ENCODE results near the gene TMEM238L.

DNA sequence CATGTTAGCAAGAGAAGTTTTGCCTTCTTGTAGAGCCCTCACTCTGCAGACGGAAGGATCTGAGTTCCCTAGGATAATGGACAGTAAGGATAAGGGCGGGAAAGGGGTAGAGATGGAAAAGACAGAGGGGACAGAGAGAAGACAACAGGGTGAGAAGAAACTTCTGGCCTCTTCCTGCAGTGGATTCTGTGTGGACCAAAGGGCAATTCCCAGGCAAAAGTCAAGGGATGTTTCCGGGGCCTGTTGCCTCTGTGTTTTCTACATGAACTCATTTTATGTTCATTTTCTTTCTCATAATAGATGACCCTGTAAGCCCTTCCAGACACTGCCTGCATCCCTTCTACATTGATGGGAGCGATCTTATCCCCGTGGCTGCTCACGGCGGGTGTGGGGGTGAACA is 647 bp upstream of the TMEM238L start:
- TF ChIP-seq, protein P1, sequence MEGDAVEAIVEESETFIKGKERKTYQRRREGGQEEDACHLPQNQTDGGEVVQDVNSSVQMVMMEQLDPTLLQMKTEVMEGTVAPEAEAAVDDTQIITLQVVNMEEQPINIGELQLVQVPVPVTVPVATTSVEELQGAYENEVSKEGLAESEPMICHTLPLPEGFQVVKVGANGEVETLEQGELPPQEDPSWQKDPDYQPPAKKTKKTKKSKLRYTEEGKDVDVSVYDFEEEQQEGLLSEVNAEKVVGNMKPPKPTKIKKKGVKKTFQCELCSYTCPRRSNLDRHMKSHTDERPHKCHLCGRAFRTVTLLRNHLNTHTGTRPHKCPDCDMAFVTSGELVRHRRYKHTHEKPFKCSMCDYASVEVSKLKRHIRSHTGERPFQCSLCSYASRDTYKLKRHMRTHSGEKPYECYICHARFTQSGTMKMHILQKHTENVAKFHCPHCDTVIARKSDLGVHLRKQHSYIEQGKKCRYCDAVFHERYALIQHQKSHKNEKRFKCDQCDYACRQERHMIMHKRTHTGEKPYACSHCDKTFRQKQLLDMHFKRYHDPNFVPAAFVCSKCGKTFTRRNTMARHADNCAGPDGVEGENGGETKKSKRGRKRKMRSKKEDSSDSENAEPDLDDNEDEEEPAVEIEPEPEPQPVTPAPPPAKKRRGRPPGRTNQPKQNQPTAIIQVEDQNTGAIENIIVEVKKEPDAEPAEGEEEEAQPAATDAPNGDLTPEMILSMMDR (IDR thresholded peaks at IDR 0.05; ENCODE audit: low read depth, low read length, poor library complexity, severe bottlenecking): no peak
- no peak for TF ChIP-seq EZH2phosphoT487 (IDR thresholded peaks at IDR 0.05; ENCODE audit: borderline replicate concordance, low read length)

Measured in DOHH2 (cell line).